Spinal cord (tissue), 10 donors: ENCODE data around the gene COX7A1. TPM values are rescaled to one million over a fixed set of nuclear protein-coding genes. Genes with fewer than 3 reads are reported as not detected.
"Not testable (repeated sequence)": the region's sequence is repeated elsewhere in the genome, so short reads cannot be mapped to it uniquely, and the experiment has no call there.

Source experiments
- DNase-seq, 6 donors: peaks; one replicate each; pipeline versions ENCODE4 v3.0.0 to v3.0.0-alpha.2; 2013 to 2015; ENCODE audit warnings: low spot score in 6 of 6, low read depth in 4 of 6
- H3K27ac ChIP-seq: one replicate; pipeline ENCODE4 v1.5.1; 2013; ENCODE audit warnings: low read depth, low read length, control low read depth
- H3K27me3 ChIP-seq: one replicate; pipeline ENCODE4 v1.6.1; 2013; ENCODE audit warnings: low read length; ENCODE audit not compliant: control insufficient read depth, insufficient read depth
- H3K36me3 ChIP-seq: one replicate; pipeline ENCODE4 v1.6.1; 2013; ENCODE audit warnings: low read length; ENCODE audit not compliant: control insufficient read depth, insufficient read depth
- H3K4me1 ChIP-seq: one replicate; pipeline ENCODE4 v1.6.1; 2013; ENCODE audit warnings: low read length; ENCODE audit not compliant: control insufficient read depth, insufficient read depth
- H3K4me3 ChIP-seq: one replicate; pipeline ENCODE4 v1.5.1; 2013; ENCODE audit warnings: low read depth, low read length, control low read depth
- H3K9me3 ChIP-seq: one replicate; pipeline ENCODE4 v1.6.1; 2013; ENCODE audit warnings: low read length; ENCODE audit not compliant: control insufficient read depth, insufficient read depth
- WGBS: methylation state at CpG from one replicate; pipeline ENCODE4 v1.1.5; 2013; ENCODE audit warnings: missing lambda C conversion rate; ENCODE audit not compliant: insufficient coverage; 5-methylcytosine and 5-hydroxymethylcytosine counted together
- polyA plus RNA-seq, 2 donors: library from polyadenylated mRNA; unstranded; fragments of 120-200 nt; gene quantifications; one replicate each; pipeline ENCODE4 v1.2.1, GENCODE V29; 2013; ENCODE audit not compliant: insufficient read length in 2 of 2
- total RNA-seq, 2 donors: library from RNA; depleted of rRNA in 1 of 2; stranded (reverse); fragments of 120-200 nt in 1 of 2; fragments of >200 nt in 1 of 2; gene quantifications; one replicate each; pipeline versions ENCODE4 v1.2.3 to v1.2.4, GENCODE V29; 2013 to 2014
- donor health status: healthy.

COX7A1 gene
- total and polyA plus RNA-seq, 4 donors = 5.8 to 22.2 (median 15.1) TPM

GRCh38 chr19:36131221-36131620, 21.0 kb downstream of the COX7A1 start:
- not testable (repeated sequence) for H3K27ac ChIP-seq, H3K27me3 ChIP-seq, H3K36me3 ChIP-seq, DNase-seq, H3K4me3 ChIP-seq, H3K9me3 ChIP-seq
- 93% methylated on average over 3 of the region's 6 CpGs for WGBS
- peaks cover 16% of the 10 kb centered on the region for H3K4me1 ChIP-seq

GRCh38 chr19:36128392-36128736, 23.9 kb downstream of the COX7A1 start:
- no peaks in the 10 kb centered on the region for H3K9me3 ChIP-seq
- 0% methylated on average over 1 of the region's 10 CpGs for WGBS
- H3K27ac ChIP-seq = peak overlapping the region; percentile 96
- H3K4me1 ChIP-seq = peaks cover 16% of the 10 kb centered on the region
- no peak for DNase-seq
- no peaks in the 10 kb centered on the region for H3K27me3 ChIP-seq
- H3K4me3 ChIP-seq = peak overlapping the region; percentile 36
- H3K36me3 ChIP-seq = peaks cover 32% of the 10 kb centered on the region

GRCh38 chr19:36125557-36125956, 26.7 kb downstream of the COX7A1 start:
- DNase-seq = no peak
- Histone ChIP-seq H3K27ac (no peak overlapping the region), H3K4me1 (peaks cover 16% of the 10 kb centered on the region), H3K9me3 (no peaks in the 10 kb centered on the region), H3K4me3 (no peak overlapping the region), H3K36me3 (peaks cover 59% of the 10 kb centered on the region), H3K27me3 (no peaks in the 10 kb centered on the region)
- WGBS = 88% methylated on average over 8 of the region's 9 CpGs

GRCh38 chr19:36121486-36122124, 30.6 kb downstream of the COX7A1 start:
- H3K9me3 ChIP-seq = no peaks in the 10 kb centered on the region
- DNase-seq = no peak
- H3K36me3 ChIP-seq = peaks cover 96% of the 10 kb centered on the region
- WGBS = 88% methylated on average over 47 of the region's 49 CpGs
- no peak overlapping the region for H3K27ac ChIP-seq
- H3K4me3 ChIP-seq = no peak overlapping the region
- H3K4me1 ChIP-seq = peaks cover 3% of the 10 kb centered on the region
- H3K27me3 ChIP-seq = no peaks in the 10 kb centered on the region

- H3K9me3 ChIP-seq = no peaks in the 10 kb centered on the region
- DNase-seq = no peak
- H3K27me3 ChIP-seq = no peaks in the 10 kb centered on the region
- no peak overlapping the region for H3K4me3 ChIP-seq
- peaks cover 10% of the 10 kb centered on the region for H3K4me1 ChIP-seq
- peaks cover 97% of the 10 kb centered on the region for H3K36me3 ChIP-seq
- H3K27ac ChIP-seq = no peak overlapping the region
- 93% methylated on average over 18 of the region's 18 CpGs for WGBS
These were observed 31.3 kb downstream of the COX7A1 start for GRCh38 chr19:36120984-36121358.

- Histone ChIP-seq H3K27me3 (no peaks in the 10 kb centered on the region), H3K27ac (no peak overlapping the region), H3K36me3 (peaks cover 90% of the 10 kb centered on the region), H3K4me1 (peaks cover 14% of the 10 kb centered on the region), H3K4me3 (no peak overlapping the region), H3K9me3 (no peaks in the 10 kb centered on the region)
- no peak for DNase-seq
- 92% methylated on average over 26 of the region's 26 CpGs for WGBS
These were observed 31.9 kb downstream of the COX7A1 start for GRCh38 chr19:36120092-36120983.

- H3K27me3 ChIP-seq = no peaks in the 10 kb centered on the region
- peaks cover 35% of the 10 kb centered on the region for H3K4me1 ChIP-seq
- H3K27ac ChIP-seq = no peak overlapping the region
- H3K36me3 ChIP-seq = peaks cover 73% of the 10 kb centered on the region
- no CpG with 5 or more reads among the region's 1 CpG for WGBS
- no peak for DNase-seq
- no peaks in the 10 kb centered on the region for H3K9me3 ChIP-seq
- peak overlapping the region; percentile 77 for H3K4me3 ChIP-seq
These were observed 36.0 kb downstream of the COX7A1 start for GRCh38 chr19:36116344-36116637.

GRCh38 chr19:36115453-36116343, 36.5 kb downstream of the COX7A1 start, which contains the start of gene TBCB:
Gene TBCB (plus strand): TSS chr19:36115468. CDS start chr19:36115561, 93 bp downstream.
- peak within 1 kb of the TSS; percentile 92 for H3K27ac ChIP-seq
- peak in 3 of 6 donors; percentile 5 to 86 (median 31) for DNase-seq
- peak within 1 kb of the TSS; percentile 77 for H3K4me3 ChIP-seq
- H3K9me3 ChIP-seq = no peaks in the 10 kb centered on the region
- H3K27me3 ChIP-seq = no peaks in the 10 kb centered on the region
- WGBS = 3% methylated on average over 50 of the region's 59 CpGs
- H3K4me1 ChIP-seq = peaks cover 35% of the 10 kb centered on the region
- H3K36me3 ChIP-seq = peaks cover 73% of the 10 kb centered on the region

GRCh38 chr19:36114721-36115452, 37.4 kb downstream of the COX7A1 start, which contains the start of gene POLR2I:
Gene POLR2I (minus strand): TSS chr19:36114875. CDS start chr19:36114856, 19 bp downstream.
- WGBS = under 1% methylated on average over 57 of the region's 60 CpGs
- no peaks in the 10 kb centered on the region for H3K9me3 ChIP-seq
- H3K36me3 ChIP-seq = peaks cover 67% of the 10 kb centered on the region
- DNase-seq = peak; percentile 99 to 100 (median 100)
- H3K4me3 ChIP-seq = peak within 1 kb of the TSS; percentile 77
- H3K27me3 ChIP-seq = no peaks in the 10 kb centered on the region
- H3K27ac ChIP-seq = peak within 1 kb of the TSS; percentile 92
- peaks cover 35% of the 10 kb centered on the region for H3K4me1 ChIP-seq
